ENCODE results near the gene FOXG1. TPM values are rescaled to one million over a fixed set of nuclear protein-coding genes. Genes with fewer than 3 reads are reported as not detected.

FOXG1 gene
- total and polyA plus RNA-seq, 8 donors = 0.03 to 0.11 (median 0.05) TPM; not detected in 5

- H3K9me3 ChIP-seq = no peaks in the 10 kb centered on the region
- TF ChIP-seq CTCF (IDR thresholded peaks at IDR 0.05) = no peak
- no peaks in the 10 kb centered on the region for H3K4me1 ChIP-seq
- no peak overlapping the region for H3K27ac ChIP-seq
- H3K27me3 ChIP-seq = peaks cover 100% of the 10 kb centered on the region in 2 donors
- no peak overlapping the region for H3K4me3 ChIP-seq
- DNase-seq (peak in 1 of 4 donors; percentile 50), ATAC-seq (no peak)
- intact Hi-C loops (cut with DNase I) = loop anchor here in 1 of 2 donors (5.0 to 10.0 kb wide), 2 partner anchors 463 to 776 kb away; no protein-coding TSS in a partner anchor
- no peaks in the 10 kb centered on the region for H3K36me3 ChIP-seq
These were observed 7.5 kb upstream of the FOXG1 start for GRCh38 chr14:28758885-28759652.

- ATAC-seq (no peak), DNase-seq (no peak)
- H3K27me3 ChIP-seq = peaks cover 100% of the 10 kb centered on the region in 2 donors
- intact Hi-C loops (cut with DNase I) = loop anchor here in 1 of 2 donors (5.0 to 10.0 kb wide), 2 partner anchors 463 to 775 kb away; no protein-coding TSS in a partner anchor
- no peaks in the 10 kb centered on the region for H3K4me1 ChIP-seq
- H3K36me3 ChIP-seq = no peaks in the 10 kb centered on the region
- no peak overlapping the region for H3K4me3 ChIP-seq
- no peak overlapping the region for H3K27ac ChIP-seq
- TF ChIP-seq CTCF (IDR thresholded peaks at IDR 0.05) = no peak
- no peaks in the 10 kb centered on the region for H3K9me3 ChIP-seq
These were observed 6.8 kb upstream of the FOXG1 start for GRCh38 chr14:28759653-28760313.

DNA sequence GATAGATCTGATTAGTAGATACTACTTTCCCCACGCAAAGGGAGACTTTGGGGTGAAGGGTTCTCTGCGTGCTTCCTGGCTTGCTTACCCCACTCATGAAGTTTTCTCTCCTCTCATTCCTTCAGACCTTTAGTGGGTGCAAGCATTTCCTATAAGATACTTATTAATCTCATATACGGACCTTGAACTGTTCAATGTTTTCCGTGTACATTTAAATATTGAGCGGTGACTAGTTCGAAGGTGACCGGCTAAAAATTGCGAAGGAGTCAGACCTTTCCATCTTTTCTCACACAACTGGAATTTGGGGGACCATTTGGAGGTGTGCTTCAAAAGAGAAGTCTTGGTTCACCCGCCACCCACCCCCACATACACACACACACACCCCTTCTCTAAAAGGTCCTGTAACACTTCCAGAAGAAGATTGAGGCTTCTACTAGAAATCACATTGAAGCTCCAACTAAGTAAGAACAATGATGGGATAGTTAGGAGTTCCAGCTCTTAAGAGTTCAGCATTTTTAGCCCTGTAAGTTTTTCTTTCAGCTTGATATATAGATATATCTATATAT lies 6.1 kb upstream of the FOXG1 start:
- intact Hi-C loops (cut with DNase I) = no loop called here
- Histone ChIP-seq H3K4me1 (no peaks in the 10 kb centered on the region), H3K4me3 (no peak overlapping the region), H3K36me3 (no peaks in the 10 kb centered on the region), H3K27ac (no peak overlapping the region), H3K27me3 (peaks cover 100% of the 10 kb centered on the region in 2 donors), H3K9me3 (no peaks in the 10 kb centered on the region)
- no peak for TF ChIP-seq CTCF (IDR thresholded peaks at IDR 0.05)
- DNase-seq (no peak), ATAC-seq (no peak)

DNA sequence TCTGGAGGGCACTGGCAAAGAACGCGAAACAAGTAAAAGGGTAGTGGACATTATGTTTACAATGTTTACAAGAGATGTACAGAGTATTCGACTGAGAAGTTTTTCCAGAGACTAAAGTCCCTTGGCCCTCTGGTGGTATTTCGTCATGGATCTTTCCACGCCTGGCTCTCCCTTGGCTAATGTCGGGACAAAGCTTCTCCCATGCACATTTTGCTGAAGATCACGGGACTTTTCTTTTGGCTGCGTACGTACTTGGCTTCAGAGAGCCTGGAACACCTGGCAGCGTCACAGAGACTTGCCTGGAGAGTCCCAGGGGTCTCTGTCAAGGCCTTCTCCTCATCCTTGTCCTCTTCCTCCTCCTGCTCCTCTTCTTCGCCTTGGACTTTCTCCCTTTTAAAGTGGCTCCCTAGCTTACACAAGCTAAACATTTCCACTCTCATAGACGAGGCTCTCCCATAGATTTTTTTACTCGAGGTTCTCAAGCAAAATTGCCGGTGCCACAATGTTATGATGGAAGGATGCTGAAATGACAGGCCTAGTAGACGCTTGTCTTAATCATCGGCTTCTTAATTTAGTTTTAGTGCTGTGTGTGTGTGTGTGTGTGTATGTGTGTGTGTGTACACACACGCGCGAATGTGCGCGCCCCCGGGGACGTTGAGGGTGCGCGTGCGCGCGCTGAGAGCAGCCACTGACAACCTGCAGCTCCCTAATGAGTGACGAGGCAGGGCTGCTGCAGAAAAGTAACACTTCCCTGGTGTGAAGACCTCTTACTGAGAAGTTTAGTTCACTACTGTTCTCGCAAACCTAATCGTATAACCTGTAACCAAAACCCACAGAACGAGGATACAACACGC lies 4.9 kb upstream of the FOXG1 start:
- no peak for TF ChIP-seq CTCF (IDR thresholded peaks at IDR 0.05)
- Histone ChIP-seq H3K36me3 (no peaks in the 10 kb centered on the region), H3K4me3 (no peak overlapping the region), H3K27ac (no peak overlapping the region), H3K4me1 (peaks cover 0 to 7% of the 10 kb centered on the region in 2 donors), H3K27me3 (peaks cover 100% of the 10 kb centered on the region in 2 donors), H3K9me3 (no peaks in the 10 kb centered on the region)
- ATAC-seq (no peak), DNase-seq (no peak)
- intact Hi-C loops (cut with DNase I) = no loop called here
